GM19239 (cell line): ENCODE data around the gene HS3ST3B1.

Source experiments
- DNase-seq: peaks from one replicate; pipeline ENCODE4 v3.0.0; 2011; ENCODE audit warnings: low spot score; ENCODE audit not compliant: insufficient read length
- FAIRE-seq: peaks from 2 replicates; lab custom pipeline; 2011; peaks lifted over from hg19 to GRCh38; lab: Jason Lieb, UNC

The HS3ST3B1 gene

GRCh38 chr17:14300575-14301278, at the start of gene HS3ST3B1:
HS3ST3B1 (plus strand) TSS chr17:14301081; CDS start chr17:14301519, 438 bp downstream.
- FAIRE-seq = peak; percentile 84
- peak; percentile 84 for DNase-seq

GRCh38 chr17:14261406-14261805, 39.5 kb upstream of the HS3ST3B1 start:
- DNase-seq = no peak

GRCh38 chr17:14268264-14268663, 32.6 kb upstream of the HS3ST3B1 start:
- DNase-seq (no peak), FAIRE-seq (no peak)

More at GRCh38 chr17:14261406-14261805, 39.5 kb upstream of the HS3ST3B1 start:
- FAIRE-seq = no peak

GRCh38 chr17:14269473-14269872, 31.4 kb upstream of the HS3ST3B1 start:
- DNase-seq = no peak

GRCh38 chr17:14270508-14270907, 30.4 kb upstream of the HS3ST3B1 start:
- no peak for FAIRE-seq
- no peak for DNase-seq

More at GRCh38 chr17:14269473-14269872, 31.4 kb upstream of the HS3ST3B1 start:
- FAIRE-seq = no peak

- no peak for FAIRE-seq
- no peak for DNase-seq
Measured at GRCh38 chr17:14276535-14277250, 24.2 kb upstream of the HS3ST3B1 start.

- no peak for DNase-seq
- FAIRE-seq = no peak
Measured at GRCh38 chr17:14281530-14281929, 19.4 kb upstream of the HS3ST3B1 start.

- FAIRE-seq (no peak), DNase-seq (no peak)
Measured at GRCh38 chr17:14282726-14283125, 18.2 kb upstream of the HS3ST3B1 start.

- FAIRE-seq = no peak
- DNase-seq = no peak
Measured at GRCh38 chr17:14289162-14289561, 11.7 kb upstream of the HS3ST3B1 start.

GRCh38 chr17:14294876-14295275, 6.0 kb upstream of the HS3ST3B1 start:
- no peak for FAIRE-seq
- DNase-seq = no peak

- no peak for DNase-seq
- no peak for FAIRE-seq
Measured at GRCh38 chr17:14295676-14296075, 5.2 kb upstream of the HS3ST3B1 start.

- FAIRE-seq (no peak), DNase-seq (no peak)
Measured at GRCh38 chr17:14296166-14296910, 4.5 kb upstream of the HS3ST3B1 start.

- DNase-seq = no peak
- no peak for FAIRE-seq
Measured at GRCh38 chr17:14297161-14297851, 3.6 kb upstream of the HS3ST3B1 start.

GRCh38 chr17:14298221-14298946, 2.5 kb upstream of the HS3ST3B1 start:
- FAIRE-seq = no peak
- DNase-seq = no peak

- no peak for DNase-seq
- FAIRE-seq = no peak
Measured at GRCh38 chr17:14298947-14299279, 2.0 kb upstream of the HS3ST3B1 start.

- no peak for FAIRE-seq
Measured at GRCh38 chr17:14299280-14300141, 1.4 kb upstream of the HS3ST3B1 start.

GRCh38 chr17:14301279-14302090, 604 bp downstream of the HS3ST3B1 start:
- no peak for DNase-seq
- FAIRE-seq = no peak

More at GRCh38 chr17:14299280-14300141, 1.4 kb upstream of the HS3ST3B1 start:
- DNase-seq = no peak

GRCh38 chr17:14302091-14302430, 1.2 kb downstream of the HS3ST3B1 start:
- no peak for DNase-seq
- FAIRE-seq = peak; percentile 70
